ENCODE results near the gene MMADHC. TPM values are rescaled to one million over a fixed set of nuclear protein-coding genes. Genes with fewer than 3 reads are reported as not detected.

MMADHC gene
- total and polyA plus RNA-seq, 2 of the 4 experiments (the other 2 are of a cell fraction): 62.6 to 112 TPM

DNA sequence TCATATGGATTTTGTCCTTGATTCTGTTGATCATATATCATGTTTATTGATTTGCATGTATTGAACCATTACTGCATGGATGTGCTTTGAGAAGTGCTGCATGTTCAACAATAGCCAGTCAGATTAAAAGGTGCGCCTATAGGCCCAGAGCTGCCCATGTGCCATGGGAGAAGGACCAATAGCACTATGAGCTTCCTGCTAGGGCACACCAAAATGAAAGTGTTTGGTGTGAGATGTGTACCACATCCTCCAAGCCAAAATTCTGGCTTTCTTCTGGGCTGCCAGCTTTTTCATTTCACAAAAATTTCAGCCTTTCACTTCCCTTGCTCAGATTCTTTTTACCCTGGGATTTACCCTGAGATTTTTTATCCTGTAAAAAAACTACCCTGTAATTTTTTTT lies 34.8 kb upstream of the MMADHC start:
- ATAC-seq (ENCODE audit: low read depth): no peak
- Histone ChIP-seq H3K9me3 (ENCODE audit: control insufficient read depth, insufficient read depth, low read length) (no peaks in the 10 kb centered on the region), H3K9me1 (ENCODE audit: insufficient read depth, low read length) (no peaks in the 10 kb centered on the region), H3K4ac (ENCODE audit: low read depth, low read length) (no peak overlapping the region), H2BK120ac (ENCODE audit: low read depth, low read length) (no peak overlapping the region), H3K4me3 (ENCODE audit: insufficient read depth, low read depth, low read length) (no peak overlapping the region), H2BK20ac (ENCODE audit: low read depth, low read length) (no peak overlapping the region), H3K18ac (ENCODE audit: low read depth, low read length) (no peak overlapping the region), H3K14ac (replicated peaks; ENCODE audit: low read depth, low read length) (no peak overlapping the region), H3K27me3 (ENCODE audit: control insufficient read depth, insufficient read depth, low read length) (no peaks in the 10 kb centered on the region), H3K23ac (ENCODE audit: low read depth, low read length) (no peak overlapping the region), H4K8ac (ENCODE audit: low read depth in 2 of 2, low read length in 2 of 2) (no peak overlapping the region), H3K4me2 (ENCODE audit: low read depth, low read length) (no peak overlapping the region), H3K36me3 (ENCODE audit: control insufficient read depth, insufficient read depth, low read length) (no peaks in the 10 kb centered on the region), H2AK9ac (replicated peaks; ENCODE audit: low read depth, low read length, poor library complexity) (no peak overlapping the region), H2BK5ac (ENCODE audit: low read depth, low read length, poor library complexity, severe bottlenecking) (no peak overlapping the region), H2AFZ (replicated peaks; ENCODE audit: low read length, poor library complexity) (no peak overlapping the region), H4K5ac (ENCODE audit: low read depth, low read length) (no peak overlapping the region), H4K91ac (ENCODE audit: insufficient read depth, low read depth, low read length) (no peak overlapping the region), H2AK5ac (ENCODE audit: low read depth, low read length) (no peak overlapping the region), H3K4me1 (ENCODE audit: control insufficient read depth, insufficient read depth, low read length) (no peaks in the 10 kb centered on the region; the same call in 1 of the 2 replicates), H3K56ac (ENCODE audit: extremely low read depth, insufficient read depth, low read length) (no peak overlapping the region), H3K27ac (ENCODE audit: insufficient read depth, low read length) (no peak overlapping the region), H3K9ac (ENCODE audit: low read depth, low read length) (no peak overlapping the region), H2BK15ac (ENCODE audit: low read depth, low read length) (no peak overlapping the region), H3K79me1 (ENCODE audit: low read depth in 1 of 2, low read length in 2 of 2) (no peaks in the 10 kb centered on the region), H4K20me1 (ENCODE audit: insufficient read depth, low read length) (no peaks in the 10 kb centered on the region)
- POLR2A ChIA-PET (ENCODE audit: unreplicated experiment): no interaction called here
- DNase-seq: no peak
- no TSS peak for BruUV-seq (replicated peaks)
- intact Hi-C loops (cut with micrococcal nuclease): no loop called here
- in situ Hi-C loops (cut with MboI; ENCODE audit: low sequenced_read_pairs): no loop called here
- CTCF ChIA-PET: no interaction called here
- dilution Hi-C loops (cut with HindIII; ENCODE audit: low sequenced_read_pairs, unreplicated experiment): no loop called here
- WGBS, 2 experiments (ENCODE audit: extremely low coverage in 2 of 2, insufficient read length in 1 of 2): no CpG with 5 or more reads among the region's 1 CpG
- TF ChIP-seq RFX5 (IDR thresholded peaks at IDR 0.05; ENCODE audit: low read depth, low read length) (no peak), MAFK (IDR thresholded peaks at IDR 0.05; ENCODE audit: low read depth, low read length) (no peak), MXI1 (IDR thresholded peaks at IDR 0.05; ENCODE audit: borderline replicate concordance, low read depth, low read length) (no peak), RCOR1 (IDR thresholded peaks at IDR 0.05; ENCODE audit: insufficient replicate concordance, low read length) (no peak), NFE2L2 (IDR thresholded peaks at IDR 0.05; ENCODE audit: low read depth, low read length) (no peak), FOS (IDR thresholded peaks at IDR 0.05; ENCODE audit: low read depth, low read length) (no peak), POLR2A (IDR thresholded peaks at IDR 0.05; ENCODE audit: low read depth, low read length) (no peak), CEBPB (IDR thresholded peaks at IDR 0.05; ENCODE audit: low read depth, low read length) (no peak), CHD1 (IDR thresholded peaks at IDR 0.05; ENCODE audit: low read depth, low read length) (no peak), MAZ (IDR thresholded peaks at IDR 0.05; ENCODE audit: borderline replicate concordance, low read depth, low read length) (no peak), RAD21 (IDR thresholded peaks at IDR 0.05; ENCODE audit: low read length) (no peak), BHLHE40 (IDR thresholded peaks at IDR 0.05; ENCODE audit: low read depth, low read length) (no peak), SMC3 (IDR thresholded peaks at IDR 0.05; ENCODE audit: low read depth, low read length) (no peak)
- TF ChIP-seq, protein P1, sequence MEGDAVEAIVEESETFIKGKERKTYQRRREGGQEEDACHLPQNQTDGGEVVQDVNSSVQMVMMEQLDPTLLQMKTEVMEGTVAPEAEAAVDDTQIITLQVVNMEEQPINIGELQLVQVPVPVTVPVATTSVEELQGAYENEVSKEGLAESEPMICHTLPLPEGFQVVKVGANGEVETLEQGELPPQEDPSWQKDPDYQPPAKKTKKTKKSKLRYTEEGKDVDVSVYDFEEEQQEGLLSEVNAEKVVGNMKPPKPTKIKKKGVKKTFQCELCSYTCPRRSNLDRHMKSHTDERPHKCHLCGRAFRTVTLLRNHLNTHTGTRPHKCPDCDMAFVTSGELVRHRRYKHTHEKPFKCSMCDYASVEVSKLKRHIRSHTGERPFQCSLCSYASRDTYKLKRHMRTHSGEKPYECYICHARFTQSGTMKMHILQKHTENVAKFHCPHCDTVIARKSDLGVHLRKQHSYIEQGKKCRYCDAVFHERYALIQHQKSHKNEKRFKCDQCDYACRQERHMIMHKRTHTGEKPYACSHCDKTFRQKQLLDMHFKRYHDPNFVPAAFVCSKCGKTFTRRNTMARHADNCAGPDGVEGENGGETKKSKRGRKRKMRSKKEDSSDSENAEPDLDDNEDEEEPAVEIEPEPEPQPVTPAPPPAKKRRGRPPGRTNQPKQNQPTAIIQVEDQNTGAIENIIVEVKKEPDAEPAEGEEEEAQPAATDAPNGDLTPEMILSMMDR (conservative IDR thresholded peaks at IDR 0.05; ENCODE audit: low read depth, low read length): no peak
- TF ChIP-seq, protein P2, sequence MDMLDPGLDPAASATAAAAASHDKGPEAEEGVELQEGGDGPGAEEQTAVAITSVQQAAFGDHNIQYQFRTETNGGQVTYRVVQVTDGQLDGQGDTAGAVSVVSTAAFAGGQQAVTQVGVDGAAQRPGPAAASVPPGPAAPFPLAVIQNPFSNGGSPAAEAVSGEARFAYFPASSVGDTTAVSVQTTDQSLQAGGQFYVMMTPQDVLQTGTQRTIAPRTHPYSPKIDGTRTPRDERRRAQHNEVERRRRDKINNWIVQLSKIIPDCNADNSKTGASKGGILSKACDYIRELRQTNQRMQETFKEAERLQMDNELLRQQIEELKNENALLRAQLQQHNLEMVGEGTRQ (IDR thresholded peaks at IDR 0.05; ENCODE audit: low read depth, low read length): no peak
- TF ChIP-seq, protein P3, sequence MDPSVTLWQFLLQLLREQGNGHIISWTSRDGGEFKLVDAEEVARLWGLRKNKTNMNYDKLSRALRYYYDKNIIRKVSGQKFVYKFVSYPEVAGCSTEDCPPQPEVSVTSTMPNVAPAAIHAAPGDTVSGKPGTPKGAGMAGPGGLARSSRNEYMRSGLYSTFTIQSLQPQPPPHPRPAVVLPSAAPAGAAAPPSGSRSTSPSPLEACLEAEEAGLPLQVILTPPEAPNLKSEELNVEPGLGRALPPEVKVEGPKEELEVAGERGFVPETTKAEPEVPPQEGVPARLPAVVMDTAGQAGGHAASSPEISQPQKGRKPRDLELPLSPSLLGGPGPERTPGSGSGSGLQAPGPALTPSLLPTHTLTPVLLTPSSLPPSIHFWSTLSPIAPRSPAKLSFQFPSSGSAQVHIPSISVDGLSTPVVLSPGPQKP (IDR thresholded peaks at IDR 0.05; ENCODE audit: borderline replicate concordance, low read depth, low read length): no peak
